Smooth muscle cell (in vitro differentiated cells): ENCODE data around the gene CEP97. TPM values are rescaled to one million over a fixed set of nuclear protein-coding genes. Genes with fewer than 3 reads are reported as not detected.

Experiments
- DNase-seq: peaks from one replicate; lab custom pipeline; 2025; ENCODE audit not compliant: unreplicated experiment; lab: John Stamatoyannopoulos, UW
- H2AFZ ChIP-seq: fragments of 200-600 bp; sonication (generic); 2 replicates; pipeline ENCODE4 v1.6.0; 2016; ENCODE audit warnings: antibody characterized with exemption, low read depth, mild to moderate bottlenecking
- H3F3A ChIP-seq: fragments of 200-600 bp; sonication (generic); 2 replicates; pipeline ENCODE4 v1.6.0; 2017; ENCODE audit warnings: antibody characterized with exemption, low read depth
- H3K27ac ChIP-seq: fragments of 200-600 bp; sonication (generic); 2 replicates; pipeline ENCODE4 v1.5.1; 2016; ENCODE audit warnings: low read depth, mild to moderate bottlenecking
- H3K27me3 ChIP-seq: fragments of 200-600 bp; sonication (generic); 2 replicates; pipeline ENCODE4 v1.6.1; 2016; ENCODE audit warnings: low read depth, mild to moderate bottlenecking
- H3K36me3 ChIP-seq: fragments of 200-600 bp; sonication (generic); 2 replicates; pipeline ENCODE4 v1.5.1; 2016; ENCODE audit warnings: low read depth
- H3K4me1 ChIP-seq: fragments of 200-600 bp; sonication (generic); 2 replicates; pipeline ENCODE4 v1.5.1; 2016; ENCODE audit warnings: low read depth
- H3K4me2 ChIP-seq: fragments of 200-600 bp; sonication (generic); 2 replicates; pipeline ENCODE4 v1.6.0; 2016; ENCODE audit warnings: mild to moderate bottlenecking
- H3K4me3 ChIP-seq: fragments of 200-600 bp; sonication (generic); 2 replicates; pipeline ENCODE4 v1.5.1; 2016; ENCODE audit warnings: mild to moderate bottlenecking
- H3K79me2 ChIP-seq: fragments of 200-600 bp; sonication (generic); 2 replicates; pipeline ENCODE4 v1.6.0; 2016; ENCODE audit warnings: low read depth, mild to moderate bottlenecking
- H3K9ac ChIP-seq: fragments of 200-600 bp; sonication (generic); 2 replicates; pipeline ENCODE4 v1.6.0; 2016; ENCODE audit warnings: low read depth
- H3K9me3 ChIP-seq: fragments of 200-600 bp; sonication (generic); replicated peaks from 2 replicates; pipeline ENCODE4 v1.5.1; 2016; ENCODE audit warnings: low read depth
- H4K20me1 ChIP-seq: fragments of 200-600 bp; sonication (generic); 2 replicates; pipeline ENCODE4 v1.6.0; 2016; ENCODE audit warnings: low read depth
- WGBS: methylation state at CpG from one replicate; pipeline ENCODE4 v1.1.7; 2016; ENCODE audit warnings: low lambda C conversion rate; 5-methylcytosine and 5-hydroxymethylcytosine counted together
- polyA plus RNA-seq: library from polyadenylated mRNA; unstranded; fragments of >200 nt; fragmentation: Nextera tagmentation; extraction: Ambion mirVana; gene quantifications from 2 replicates; pipeline ENCODE4 v1.2.1, GENCODE V29; 2016
- total RNA-seq: library from RNA; depleted of rRNA; stranded (reverse); fragments of >200 nt; gene quantifications from 2 replicates; pipeline ENCODE4 v1.2.3, GENCODE V29; 2014
- TF ChIP-seq, protein P1 (sequence below): fragments of 200-600 bp; sonication (generic); IDR thresholded peaks from 2 replicates; pipeline ENCODE4 v1.5.1; 2017; ENCODE audit warnings: borderline replicate concordance, mild to moderate bottlenecking, antibody characterized with exemption; ENCODE audit not compliant: insufficient read depth, poor library complexity, severe bottlenecking

Gene CEP97
- total and polyA plus RNA-seq, 2 experiments from 2014 or later: 4.3 to 20.8 TPM

DNA sequence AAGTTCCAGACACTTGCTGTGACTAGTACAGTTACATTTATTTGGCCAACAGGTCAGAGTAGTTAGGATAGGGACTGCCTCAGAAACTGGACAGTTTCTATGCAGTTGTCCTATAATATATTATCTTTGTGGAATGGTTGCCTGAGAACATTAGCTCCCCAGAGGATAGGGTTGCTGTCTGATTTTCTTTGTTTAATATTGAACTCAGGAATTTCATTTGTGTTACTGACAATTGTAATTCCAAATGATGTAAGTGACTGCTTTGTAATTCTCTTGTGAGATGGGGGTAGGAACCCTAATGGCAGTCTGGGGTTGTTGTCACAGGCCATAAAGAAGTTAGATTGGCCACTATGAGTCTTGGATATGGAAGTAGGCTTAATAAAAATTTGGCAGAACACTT lies 56.8 kb downstream of the CEP97 start:
- no peak for DNase-seq
- Histone ChIP-seq H3K4me1 (peaks cover 15% of the 10 kb centered on the region), H3K4me2 (peak overlapping the region; percentile 90), H3K4me3 (peak overlapping the region; percentile 18), H3K9me3 (no peaks in the 10 kb centered on the region), H3F3A (no peaks in the 10 kb centered on the region), H4K20me1 (no peaks in the 10 kb centered on the region), H3K27ac (peak overlapping the region; percentile 33), H3K27me3 (no peaks in the 10 kb centered on the region), H3K79me2 (peaks cover 20% of the 10 kb centered on the region), H3K9ac (no peak overlapping the region), H3K36me3 (no peaks in the 10 kb centered on the region), H2AFZ (no peak overlapping the region)
- TF ChIP-seq, protein P1, sequence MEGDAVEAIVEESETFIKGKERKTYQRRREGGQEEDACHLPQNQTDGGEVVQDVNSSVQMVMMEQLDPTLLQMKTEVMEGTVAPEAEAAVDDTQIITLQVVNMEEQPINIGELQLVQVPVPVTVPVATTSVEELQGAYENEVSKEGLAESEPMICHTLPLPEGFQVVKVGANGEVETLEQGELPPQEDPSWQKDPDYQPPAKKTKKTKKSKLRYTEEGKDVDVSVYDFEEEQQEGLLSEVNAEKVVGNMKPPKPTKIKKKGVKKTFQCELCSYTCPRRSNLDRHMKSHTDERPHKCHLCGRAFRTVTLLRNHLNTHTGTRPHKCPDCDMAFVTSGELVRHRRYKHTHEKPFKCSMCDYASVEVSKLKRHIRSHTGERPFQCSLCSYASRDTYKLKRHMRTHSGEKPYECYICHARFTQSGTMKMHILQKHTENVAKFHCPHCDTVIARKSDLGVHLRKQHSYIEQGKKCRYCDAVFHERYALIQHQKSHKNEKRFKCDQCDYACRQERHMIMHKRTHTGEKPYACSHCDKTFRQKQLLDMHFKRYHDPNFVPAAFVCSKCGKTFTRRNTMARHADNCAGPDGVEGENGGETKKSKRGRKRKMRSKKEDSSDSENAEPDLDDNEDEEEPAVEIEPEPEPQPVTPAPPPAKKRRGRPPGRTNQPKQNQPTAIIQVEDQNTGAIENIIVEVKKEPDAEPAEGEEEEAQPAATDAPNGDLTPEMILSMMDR: no peak

- H3K27ac ChIP-seq: no peak overlapping the region
- no peaks in the 10 kb centered on the region for H3K27me3 ChIP-seq
- no peak for DNase-seq
- no peak overlapping the region for H3K9ac ChIP-seq
- H2AFZ ChIP-seq: no peak overlapping the region
- no peaks in the 10 kb centered on the region for H4K20me1 ChIP-seq
- peaks cover 6% of the 10 kb centered on the region for H3K36me3 ChIP-seq
- no peaks in the 10 kb centered on the region for H3K9me3 ChIP-seq
- TF ChIP-seq, protein P1: no peak
- no peaks in the 10 kb centered on the region for H3F3A ChIP-seq
- no peak overlapping the region for H3K4me3 ChIP-seq
- H3K4me2 ChIP-seq: no peak overlapping the region
- 95% methylated on average over 5 of the region's 5 CpGs for WGBS
- H3K79me2 ChIP-seq: peaks cover 25% of the 10 kb centered on the region
- peaks cover 12% of the 10 kb centered on the region for H3K4me1 ChIP-seq
Observed at GRCh38 chr3:101784855-101785613, 60.6 kb downstream of the CEP97 start.

GRCh38 chr3:101791778-101792177 lies 67.4 kb downstream of the CEP97 start:
- Histone ChIP-seq H3K4me3 (no peak overlapping the region), H3K4me2 (no peak overlapping the region), H3K9ac (no peak overlapping the region), H3K9me3 (no peaks in the 10 kb centered on the region), H3K79me2 (peaks cover 9% of the 10 kb centered on the region), H3K4me1 (no peaks in the 10 kb centered on the region), H3K36me3 (peaks cover 17% of the 10 kb centered on the region), H3K27ac (no peak overlapping the region), H4K20me1 (no peaks in the 10 kb centered on the region), H3K27me3 (no peaks in the 10 kb centered on the region), H3F3A (no peaks in the 10 kb centered on the region), H2AFZ (no peak overlapping the region)
- DNase-seq: no peak
- TF ChIP-seq, protein P1: no peak
- 97% methylated on average over 4 of the region's 4 CpGs for WGBS
